ENCODE measurements around the gene PYGB.

PYGB gene

DNA sequence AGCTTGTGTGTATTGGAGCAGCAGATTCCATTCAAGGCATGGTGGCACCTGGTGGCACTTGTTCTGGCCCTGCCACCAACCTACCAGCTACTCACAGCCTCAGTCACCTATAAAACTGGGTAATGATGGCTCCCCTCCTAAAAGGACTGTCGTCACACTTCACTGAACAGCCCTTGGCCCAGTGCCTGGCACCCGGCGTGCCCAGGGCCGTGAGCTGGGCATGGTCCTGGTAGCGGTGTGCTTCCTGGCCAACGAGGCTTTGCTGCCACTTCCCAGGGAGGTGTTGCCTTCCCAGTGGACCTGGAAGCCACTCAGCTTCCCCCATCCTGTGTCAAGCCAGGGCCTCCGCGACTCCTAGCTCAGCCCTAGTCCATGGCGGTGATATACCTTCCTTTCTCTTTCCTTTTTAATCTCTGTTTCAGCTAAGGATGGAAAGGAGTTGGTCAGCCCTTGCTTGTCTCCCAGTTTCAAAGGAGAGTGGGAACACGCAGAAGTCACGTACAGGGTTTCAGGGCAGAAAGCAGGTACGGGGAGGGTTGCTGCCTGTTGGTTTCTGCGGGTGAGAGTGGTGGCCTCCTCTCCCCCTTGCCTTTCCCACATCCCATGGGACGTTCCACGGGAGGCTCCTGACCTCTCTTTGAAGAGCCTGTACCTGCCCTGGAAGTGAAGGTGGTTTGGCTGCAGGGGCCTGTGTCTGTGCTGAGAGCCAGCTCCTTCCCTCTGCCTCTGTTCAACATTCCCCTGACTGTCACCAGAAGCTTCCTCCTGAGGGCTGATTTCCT, 26.9 kb upstream of the PYGB start (continued):
- TF ChIP-seq, protein P1, sequence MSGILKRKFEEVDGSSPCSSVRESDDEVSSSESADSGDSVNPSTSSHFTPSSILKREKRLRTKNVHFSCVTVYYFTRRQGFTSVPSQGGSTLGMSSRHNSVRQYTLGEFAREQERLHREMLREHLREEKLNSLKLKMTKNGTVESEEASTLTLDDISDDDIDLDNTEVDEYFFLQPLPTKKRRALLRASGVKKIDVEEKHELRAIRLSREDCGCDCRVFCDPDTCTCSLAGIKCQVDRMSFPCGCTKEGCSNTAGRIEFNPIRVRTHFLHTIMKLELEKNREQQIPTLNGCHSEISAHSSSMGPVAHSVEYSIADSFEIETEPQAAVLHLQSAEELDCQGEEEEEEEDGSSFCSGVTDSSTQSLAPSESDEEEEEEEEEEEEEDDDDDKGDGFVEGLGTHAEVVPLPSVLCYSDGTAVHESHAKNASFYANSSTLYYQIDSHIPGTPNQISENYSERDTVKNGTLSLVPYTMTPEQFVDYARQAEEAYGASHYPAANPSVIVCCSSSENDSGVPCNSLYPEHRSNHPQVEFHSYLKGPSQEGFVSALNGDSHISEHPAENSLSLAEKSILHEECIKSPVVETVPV (CRISPR knock-in tag; IDR thresholded peaks at IDR 0.05) = no peak
- TF ChIP-seq ZNF70 (CRISPR knock-in tag; IDR thresholded peaks at IDR 0.05) = no peak
- TF ChIP-seq RARB (CRISPR knock-in tag; IDR thresholded peaks at IDR 0.05) = no peak
- TF ChIP-seq ESRRG (CRISPR knock-in tag; IDR thresholded peaks at IDR 0.05) = no peak
- no peak for TF ChIP-seq SNAI2 (CRISPR knock-in tag; IDR thresholded peaks at IDR 0.05)
- TF ChIP-seq ZNF8 (CRISPR knock-in tag; IDR thresholded peaks at IDR 0.05) = no peak

DNA sequence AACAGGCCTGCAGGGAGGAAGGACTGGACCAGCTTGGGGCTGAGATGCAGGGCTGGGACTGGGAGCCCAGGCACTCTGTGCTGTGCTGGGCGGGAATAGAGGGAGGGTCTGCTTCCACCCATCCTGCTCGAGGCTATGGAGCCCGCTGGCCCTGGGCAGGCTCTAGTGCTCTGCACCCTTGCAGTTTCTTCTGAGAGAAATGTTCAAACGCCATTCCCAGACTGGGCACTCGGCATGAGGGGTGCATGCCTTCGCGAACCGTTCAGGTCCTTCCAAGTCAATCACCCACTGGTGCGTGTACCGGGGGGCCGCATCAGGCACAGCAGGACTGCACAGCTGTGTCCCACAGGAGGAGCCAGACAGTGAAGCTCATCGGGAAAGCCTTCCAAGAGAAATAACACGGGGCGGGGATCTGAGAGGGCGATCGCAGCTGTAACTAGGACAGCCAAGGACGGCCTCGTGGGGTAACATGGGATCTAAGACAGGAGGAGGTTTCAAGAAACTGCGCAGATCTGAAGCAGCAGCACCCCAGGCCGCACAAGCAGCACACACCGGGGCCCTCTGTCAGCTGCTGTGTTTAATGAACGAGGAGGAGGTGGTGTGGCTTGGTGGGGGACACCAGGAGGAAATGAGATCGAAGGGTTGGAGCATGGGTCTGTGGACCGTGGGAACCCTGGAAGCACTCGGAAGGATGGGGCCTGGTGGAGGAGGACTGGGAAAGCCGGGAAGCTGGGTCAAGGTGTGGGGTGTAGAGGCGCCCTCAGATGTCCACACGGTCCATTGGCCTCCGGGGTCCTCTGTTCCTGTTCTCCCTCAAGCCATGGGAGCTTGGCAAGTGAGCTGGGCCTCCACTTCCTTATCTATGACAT, 26.1 kb upstream of the PYGB start:
- no peak for ATAC-seq
- TF ChIP-seq, protein P2, sequence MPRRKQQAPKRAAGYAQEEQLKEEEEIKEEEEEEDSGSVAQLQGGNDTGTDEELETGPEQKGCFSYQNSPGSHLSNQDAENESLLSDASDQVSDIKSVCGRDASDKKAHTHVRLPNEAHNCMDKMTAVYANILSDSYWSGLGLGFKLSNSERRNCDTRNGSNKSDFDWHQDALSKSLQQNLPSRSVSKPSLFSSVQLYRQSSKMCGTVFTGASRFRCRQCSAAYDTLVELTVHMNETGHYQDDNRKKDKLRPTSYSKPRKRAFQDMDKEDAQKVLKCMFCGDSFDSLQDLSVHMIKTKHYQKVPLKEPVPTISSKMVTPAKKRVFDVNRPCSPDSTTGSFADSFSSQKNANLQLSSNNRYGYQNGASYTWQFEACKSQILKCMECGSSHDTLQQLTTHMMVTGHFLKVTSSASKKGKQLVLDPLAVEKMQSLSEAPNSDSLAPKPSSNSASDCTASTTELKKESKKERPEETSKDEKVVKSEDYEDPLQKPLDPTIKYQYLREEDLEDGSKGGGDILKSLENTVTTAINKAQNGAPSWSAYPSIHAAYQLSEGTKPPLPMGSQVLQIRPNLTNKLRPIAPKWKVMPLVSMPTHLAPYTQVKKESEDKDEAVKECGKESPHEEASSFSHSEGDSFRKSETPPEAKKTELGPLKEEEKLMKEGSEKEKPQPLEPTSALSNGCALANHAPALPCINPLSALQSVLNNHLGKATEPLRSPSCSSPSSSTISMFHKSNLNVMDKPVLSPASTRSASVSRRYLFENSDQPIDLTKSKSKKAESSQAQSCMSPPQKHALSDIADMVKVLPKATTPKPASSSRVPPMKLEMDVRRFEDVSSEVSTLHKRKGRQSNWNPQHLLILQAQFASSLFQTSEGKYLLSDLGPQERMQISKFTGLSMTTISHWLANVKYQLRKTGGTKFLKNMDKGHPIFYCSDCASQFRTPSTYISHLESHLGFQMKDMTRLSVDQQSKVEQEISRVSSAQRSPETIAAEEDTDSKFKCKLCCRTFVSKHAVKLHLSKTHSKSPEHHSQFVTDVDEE (CRISPR knock-in tag; IDR thresholded peaks at IDR 0.05) = no peak

DNA sequence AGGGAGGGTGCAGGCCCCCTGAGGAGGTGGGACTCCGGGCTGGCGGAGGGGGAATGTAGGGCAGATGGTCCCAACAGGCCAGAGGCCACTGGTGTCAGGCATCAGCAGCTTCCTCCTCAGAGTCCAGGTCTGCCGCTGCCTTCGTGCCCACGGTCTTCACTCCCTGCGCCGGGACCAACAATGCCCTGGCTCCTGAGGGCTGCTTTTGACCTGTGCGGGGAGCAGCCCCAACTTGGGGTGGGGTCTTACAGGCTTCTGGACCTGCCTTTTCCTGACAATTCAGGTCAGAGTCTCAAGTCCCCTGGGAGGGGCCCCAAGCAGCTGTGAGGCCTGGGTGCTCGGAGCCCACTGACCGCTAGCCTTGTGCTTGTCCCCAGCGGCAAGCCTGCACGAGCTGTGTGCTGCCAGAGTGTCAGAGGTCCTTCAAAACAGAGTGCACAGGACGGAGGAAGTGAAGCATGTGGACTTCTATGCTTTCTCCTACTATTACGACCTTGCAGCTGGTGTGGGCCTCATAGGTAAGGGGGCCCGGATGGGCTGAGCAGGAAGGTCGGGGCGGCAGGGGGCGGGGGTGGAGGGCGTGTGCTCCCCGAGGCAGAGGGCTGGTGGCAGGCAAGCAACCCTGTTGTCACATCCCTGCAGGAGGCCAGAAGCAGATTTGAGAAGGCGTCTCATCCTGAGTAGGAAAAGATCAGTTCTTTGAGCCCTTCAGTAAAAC, 25.3 kb upstream of the PYGB start:
- no peak for TF ChIP-seq SNAI2 (CRISPR knock-in tag; IDR thresholded peaks at IDR 0.05)
- no peak for TF ChIP-seq GLIS3 (CRISPR knock-in tag; IDR thresholded peaks at IDR 0.05)
- TF ChIP-seq ISL1 (CRISPR knock-in tag; IDR thresholded peaks at IDR 0.05) = no peak
- TF ChIP-seq, protein P1 (CRISPR knock-in tag; IDR thresholded peaks at IDR 0.05) = no peak
- no peak for TF ChIP-seq ZNF565 (CRISPR knock-in tag; conservative IDR thresholded peaks at IDR 0.05; ENCODE audit: low read depth)
- TF ChIP-seq TOX (CRISPR knock-in tag; IDR thresholded peaks at IDR 0.05; ENCODE audit: borderline replicate concordance) = no peak
- no peak for TF ChIP-seq ZFP3 (CRISPR knock-in tag; IDR thresholded peaks at IDR 0.05)
- no peak for TF ChIP-seq BACH2 (CRISPR knock-in tag; IDR thresholded peaks at IDR 0.05; ENCODE audit: borderline replicate concordance)
- no peak for TF ChIP-seq ZC3H10 (CRISPR knock-in tag; IDR thresholded peaks at IDR 0.05)
- TF ChIP-seq, protein P3, sequence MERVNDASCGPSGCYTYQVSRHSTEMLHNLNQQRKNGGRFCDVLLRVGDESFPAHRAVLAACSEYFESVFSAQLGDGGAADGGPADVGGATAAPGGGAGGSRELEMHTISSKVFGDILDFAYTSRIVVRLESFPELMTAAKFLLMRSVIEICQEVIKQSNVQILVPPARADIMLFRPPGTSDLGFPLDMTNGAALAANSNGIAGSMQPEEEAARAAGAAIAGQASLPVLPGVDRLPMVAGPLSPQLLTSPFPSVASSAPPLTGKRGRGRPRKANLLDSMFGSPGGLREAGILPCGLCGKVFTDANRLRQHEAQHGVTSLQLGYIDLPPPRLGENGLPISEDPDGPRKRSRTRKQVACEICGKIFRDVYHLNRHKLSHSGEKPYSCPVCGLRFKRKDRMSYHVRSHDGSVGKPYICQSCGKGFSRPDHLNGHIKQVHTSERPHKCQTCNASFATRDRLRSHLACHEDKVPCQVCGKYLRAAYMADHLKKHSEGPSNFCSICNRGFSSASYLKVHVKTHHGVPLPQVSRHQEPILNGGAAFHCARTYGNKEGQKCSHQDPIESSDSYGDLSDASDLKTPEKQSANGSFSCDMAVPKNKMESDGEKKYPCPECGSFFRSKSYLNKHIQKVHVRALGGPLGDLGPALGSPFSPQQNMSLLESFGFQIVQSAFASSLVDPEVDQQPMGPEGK (CRISPR knock-in tag; IDR thresholded peaks at IDR 0.05; ENCODE audit: borderline replicate concordance) = no peak
- TF ChIP-seq, protein P4, sequence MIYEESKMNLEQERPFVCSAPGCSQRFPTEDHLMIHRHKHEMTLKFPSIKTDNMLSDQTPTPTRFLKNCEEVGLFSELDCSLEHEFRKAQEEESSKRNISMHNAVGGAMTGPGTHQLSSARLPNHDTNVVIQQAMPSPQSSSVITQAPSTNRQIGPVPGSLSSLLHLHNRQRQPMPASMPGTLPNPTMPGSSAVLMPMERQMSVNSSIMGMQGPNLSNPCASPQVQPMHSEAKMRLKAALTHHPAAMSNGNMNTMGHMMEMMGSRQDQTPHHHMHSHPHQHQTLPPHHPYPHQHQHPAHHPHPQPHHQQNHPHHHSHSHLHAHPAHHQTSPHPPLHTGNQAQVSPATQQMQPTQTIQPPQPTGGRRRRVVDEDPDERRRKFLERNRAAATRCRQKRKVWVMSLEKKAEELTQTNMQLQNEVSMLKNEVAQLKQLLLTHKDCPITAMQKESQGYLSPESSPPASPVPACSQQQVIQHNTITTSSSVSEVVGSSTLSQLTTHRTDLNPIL (CRISPR knock-in tag; IDR thresholded peaks at IDR 0.05; ENCODE audit: low read depth) = no peak
- TF ChIP-seq CSDC2 (CRISPR knock-in tag; IDR thresholded peaks at IDR 0.05) = no peak
- no peak for TF ChIP-seq ZNF70 (CRISPR knock-in tag; IDR thresholded peaks at IDR 0.05)
- TF ChIP-seq, protein P5, sequence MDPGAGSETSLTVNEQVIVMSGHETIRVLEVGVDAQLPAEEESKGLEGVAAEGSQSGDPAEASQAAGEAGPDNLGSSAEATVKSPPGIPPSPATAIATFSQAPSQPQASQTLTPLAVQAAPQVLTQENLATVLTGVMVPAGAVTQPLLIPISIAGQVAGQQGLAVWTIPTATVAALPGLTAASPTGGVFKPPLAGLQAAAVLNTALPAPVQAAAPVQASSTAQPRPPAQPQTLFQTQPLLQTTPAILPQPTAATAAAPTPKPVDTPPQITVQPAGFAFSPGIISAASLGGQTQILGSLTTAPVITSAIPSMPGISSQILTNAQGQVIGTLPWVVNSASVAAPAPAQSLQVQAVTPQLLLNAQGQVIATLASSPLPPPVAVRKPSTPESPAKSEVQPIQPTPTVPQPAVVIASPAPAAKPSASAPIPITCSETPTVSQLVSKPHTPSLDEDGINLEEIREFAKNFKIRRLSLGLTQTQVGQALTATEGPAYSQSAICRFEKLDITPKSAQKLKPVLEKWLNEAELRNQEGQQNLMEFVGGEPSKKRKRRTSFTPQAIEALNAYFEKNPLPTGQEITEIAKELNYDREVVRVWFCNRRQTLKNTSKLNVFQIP (CRISPR knock-in tag; IDR thresholded peaks at IDR 0.05; ENCODE audit: borderline replicate concordance, low read depth) = no peak
- TF ChIP-seq, protein P2 (CRISPR knock-in tag; IDR thresholded peaks at IDR 0.05) = no peak
- no peak for TF ChIP-seq OSR1 (CRISPR knock-in tag; IDR thresholded peaks at IDR 0.05)
- no peak for TF ChIP-seq ZNF8 (CRISPR knock-in tag; IDR thresholded peaks at IDR 0.05)
- no peak for TF ChIP-seq ZFP30 (CRISPR knock-in tag; IDR thresholded peaks at IDR 0.05)
- TF ChIP-seq PPARA (CRISPR knock-in tag; IDR thresholded peaks at IDR 0.05; ENCODE audit: borderline replicate concordance) = no peak
- no peak for TF ChIP-seq RARB (CRISPR knock-in tag; IDR thresholded peaks at IDR 0.05)
- ATAC-seq = peak; percentile 4; the same call in 2 of the 3 replicates
